Breast epithelium (tissue), 4 donors: ENCODE measurements around the gene DSCAML1. TPM values are rescaled to one million over a fixed set of nuclear protein-coding genes. Genes with fewer than 3 reads are reported as not detected.

Experiments used
- DNase-seq, 2 donors: peaks; one replicate each; pipeline ENCODE4 v3.0.0-alpha.2; 2019; ENCODE audit warnings: low spot score in 2 of 2
- H3K27ac ChIP-seq, 2 donors: fragments of 200-600 bp; sonication (generic) in 1 of 2; one replicate each; pipeline ENCODE4 v1.5.1; 2016 to 2019; ENCODE audit warnings: mild to moderate bottlenecking in 1 of 2
- H3K27me3 ChIP-seq, 2 donors: fragments of 200-600 bp; sonication (generic) in 1 of 2; one replicate each; pipeline versions ENCODE4 v1.5.1 to v1.6.0; 2017 to 2019; ENCODE audit warnings: control low read depth in 1 of 2, mild to moderate bottlenecking in 1 of 2
- H3K36me3 ChIP-seq: fragments of 200-600 bp; one replicate; pipeline ENCODE4 v1.5.1; 2019
- H3K4me1 ChIP-seq, 2 donors: fragments of 200-600 bp; sonication (generic); one replicate each; pipeline ENCODE4 v1.5.1; 2016 to 2019; ENCODE audit warnings: control low read depth in 1 of 2
- H3K4me3 ChIP-seq, 3 donors: fragments of 200-600 bp; sonication (generic); 1 replicate in 2 of 3; 2 replicates in 1 of 3; pipeline ENCODE4 v1.5.1; 2016 to 2019; ENCODE audit warnings: mild to moderate bottlenecking in 3 of 3, moderate library complexity in 2 of 3
- H3K9me3 ChIP-seq, 2 donors: fragments of 200-600 bp; sonication (generic) in 1 of 2; one replicate each; pipeline ENCODE4 v1.5.1; 2016 to 2019; ENCODE audit warnings: control low read depth in 1 of 2
- CTCF ChIP-seq, 3 donors: fragments of 450-650 bp; IDR thresholded peaks; one replicate each; pipeline ENCODE4 v1.5.1; 2016 to 2017; ENCODE audit warnings: antibody characterized with exemption in 3 of 3, mild to moderate bottlenecking in 3 of 3, moderate library complexity in 3 of 3
- POLR2A ChIP-seq: fragments of 450-650 bp; IDR thresholded peaks from one replicate; pipeline ENCODE4 v1.6.1; 2016; ENCODE audit warnings: antibody characterized with exemption, mild to moderate bottlenecking, moderate library complexity
- POLR2AphosphoS5 ChIP-seq, 3 donors: sonication (generic); formaldehyde crosslinking; IDR thresholded peaks; one replicate each; pipeline ENCODE4 v1.6.1; 2017; ENCODE audit warnings: antibody characterized with exemption in 3 of 3
- intact Hi-C: fragments of 100-400 bp; cut with DNase I; formaldehyde crosslinking; loops from one replicate; pipeline ENCODE4 v1.15.1; 2023; ENCODE audit warnings: low total_unique reads
- total RNA-seq, 3 donors: library from RNA; depleted of rRNA; stranded (reverse); fragments of >200 nt; gene quantifications; one replicate each; pipeline ENCODE4 v1.1.0, GENCODE V29; 2016

Gene DSCAML1
- total RNA-seq, 3 donors from 2014 or later = 0.33 to 1.8 (median 0.64) TPM

GRCh38 chr11:117638911-117639543 is 158.0 kb downstream of the DSCAML1 start:
- intact Hi-C loops = no loop called here
- TF ChIP-seq CTCF (IDR thresholded peaks at IDR 0.05) (no peak), POLR2AphosphoS5 (IDR thresholded peaks at IDR 0.05) (no peak), POLR2A (no peak)
- Histone ChIP-seq H3K27ac (no peak overlapping the region), H3K27me3 (no peaks in the 10 kb centered on the region), H3K9me3 (no peaks in the 10 kb centered on the region), H3K36me3 (no peaks in the 10 kb centered on the region), H3K4me3 (no peak overlapping the region), H3K4me1 (no peaks in the 10 kb centered on the region)
- DNase-seq = no peak

- TF ChIP-seq POLR2AphosphoS5 (IDR thresholded peaks at IDR 0.05) (no peak), CTCF (IDR thresholded peaks at IDR 0.05) (no peak), POLR2A (no peak)
These were observed 162.0 kb downstream of the DSCAML1 start for GRCh38 chr11:117634756-117635603.

GRCh38 chr11:117633976-117634755 is 162.8 kb downstream of the DSCAML1 start:
- intact Hi-C loops = no loop called here
- H3K4me1 ChIP-seq = no peaks in the 10 kb centered on the region

More at GRCh38 chr11:117634756-117635603, 162.0 kb downstream of the DSCAML1 start:
- H3K27me3 ChIP-seq = no peaks in the 10 kb centered on the region
- no peaks in the 10 kb centered on the region for H3K9me3 ChIP-seq
- intact Hi-C loops = no loop called here
- no peaks in the 10 kb centered on the region for H3K36me3 ChIP-seq
- H3K27ac ChIP-seq = no peak overlapping the region
- no peaks in the 10 kb centered on the region for H3K4me1 ChIP-seq
- no peak overlapping the region for H3K4me3 ChIP-seq
- DNase-seq = no peak

GRCh38 chr11:117633186-117633754 is 163.7 kb downstream of the DSCAML1 start:
- Histone ChIP-seq H3K4me1 (no peaks in the 10 kb centered on the region), H3K27me3 (no peaks in the 10 kb centered on the region), H3K9me3 (no peaks in the 10 kb centered on the region), H3K27ac (no peak overlapping the region), H3K36me3 (no peaks in the 10 kb centered on the region), H3K4me3 (no peak overlapping the region)
- DNase-seq = no peak
- intact Hi-C loops = no loop called here
- TF ChIP-seq POLR2A = no peak
- TF ChIP-seq CTCF (IDR thresholded peaks at IDR 0.05) = no peak
- no peak for TF ChIP-seq POLR2AphosphoS5 (IDR thresholded peaks at IDR 0.05)

More at GRCh38 chr11:117633976-117634755, 162.8 kb downstream of the DSCAML1 start:
- Histone ChIP-seq H3K27me3 (no peaks in the 10 kb centered on the region), H3K4me3 (no peak overlapping the region), H3K36me3 (no peaks in the 10 kb centered on the region), H3K9me3 (no peaks in the 10 kb centered on the region), H3K27ac (no peak overlapping the region)
- TF ChIP-seq POLR2A (no peak), POLR2AphosphoS5 (IDR thresholded peaks at IDR 0.05) (no peak), CTCF (IDR thresholded peaks at IDR 0.05) (no peak)
- DNase-seq = no peak
